Gastrocnemius medialis (tissue), 4 donors: ENCODE data around the gene HSBP1L1. TPM values are rescaled to one million over a fixed set of nuclear protein-coding genes. Genes with fewer than 3 reads are reported as not detected.

Experiments used
- ATAC-seq, 2 donors: fragments of 150-250 bp; one replicate each; pipeline ENCODE4 v1.9.1; 2016
- DNase-seq, 2 donors: peaks; one replicate each; pipeline ENCODE4 v3.0.0-alpha.2; 2019
- H3K27ac ChIP-seq, 4 donors: fragments of 200-600 bp; sonication (generic); 1 replicate in 1 of 4; 2 replicates in 3 of 4; pipeline ENCODE4 v1.5.1; 2016 to 2018; ENCODE audit warnings: mild to moderate bottlenecking in 2 of 4, moderate library complexity in 1 of 4
- H3K27me3 ChIP-seq, 3 donors: fragments of 200-600 bp; sonication (generic) in 2 of 3; 1 replicate in 1 of 3; 2 replicates in 2 of 3; pipeline versions ENCODE4 v1.5.1 to v1.6.0; 2016 to 2019; ENCODE audit warnings: mild to moderate bottlenecking in 1 of 3, moderate library complexity in 1 of 3
- H3K36me3 ChIP-seq, 2 donors: fragments of 200-600 bp; sonication (generic) in 1 of 2; one replicate each; pipeline ENCODE4 v1.5.1; 2017 to 2018
- H3K4me1 ChIP-seq, 2 donors: fragments of 200-600 bp; sonication (generic) in 1 of 2; one replicate each; pipeline ENCODE4 v1.5.1; 2016 to 2017; ENCODE audit warnings: mild to moderate bottlenecking in 2 of 2
- H3K4me3 ChIP-seq, 4 donors: fragments of 200-600 bp; sonication (generic) in 3 of 4; 1 replicate in 1 of 4; 2 replicates in 3 of 4; pipeline ENCODE4 v1.5.1; 2016 to 2019; ENCODE audit warnings: mild to moderate bottlenecking in 2 of 4
- H3K9me3 ChIP-seq, 3 donors: fragments of 200-600 bp; sonication (generic) in 2 of 3; 1 replicate in 1 of 3; 2 replicates in 2 of 3; pipeline ENCODE4 v1.5.1; 2016 to 2019
- CTCF ChIP-seq, 5 experiments: fragments of 450-650 bp in 3 of 5; fragments of 200-600 bp in 2 of 5; sonication (generic) in 2 of 5; IDR thresholded peaks in 4 of 5; conservative IDR thresholded peaks in 1 of 5; 1 replicate in 4 of 5; 2 replicates in 1 of 5; pipeline ENCODE4 v1.5.1; 2016 to 2019; ENCODE audit warnings: antibody characterized with exemption in 5 of 5, mild to moderate bottlenecking in 3 of 5, moderate library complexity in 3 of 5
- POLR2A ChIP-seq, 2 donors: fragments of 450-650 bp; IDR thresholded peaks; one replicate each; pipeline ENCODE4 v1.6.1; 2017; ENCODE audit warnings: antibody characterized with exemption in 2 of 2, mild to moderate bottlenecking in 2 of 2, moderate library complexity in 2 of 2
- in situ Hi-C, 4 donors: fragments of 200-750 bp; cut with MboI; loops; one replicate each; pipeline versions ENCODE4 v1.15.0 to v1.8.0; 2017; ENCODE audit warnings: low sequenced_read_pairs in 4 of 4
- intact Hi-C: fragments of 100-400 bp; cut with DNase I; formaldehyde crosslinking; loops from one replicate; pipeline ENCODE4 v1.15.1; 2023; ENCODE audit warnings: low total_unique reads
- total RNA-seq, 4 donors: library from RNA; depleted of rRNA; stranded (reverse); fragments of >200 nt; gene quantifications; one replicate each; pipeline versions ENCODE4 v1.1.0 to v1.2.3, GENCODE V29; 2016

The HSBP1L1 gene
- total RNA-seq, 4 donors from 2014 or later, result 0.94 to 13.4 (median 6.9) TPM

GRCh38 chr18:79940126-79940813 is 24.2 kb upstream of the HSBP1L1 start:
- Histone ChIP-seq H3K27ac (peak overlapping the region; percentile 51 to 88 (median 65)), H3K27me3 (no peaks in the 10 kb centered on the region), H3K9me3 (no peaks in the 10 kb centered on the region), H3K36me3 (peaks cover 0 to 23% of the 10 kb centered on the region in 2 donors), H3K4me1 (peaks cover 37 to 61% of the 10 kb centered on the region in 2 donors), H3K4me3 (no peak overlapping the region)
- in situ Hi-C loops, result no loop called here
- ATAC-seq, result no peak
- DNase-seq, result peak in 1 of 2 donors; percentile 7
- intact Hi-C loops, result no loop called here
- TF ChIP-seq CTCF (IDR thresholded peaks at IDR 0.05 in 4 of 5, conservative IDR thresholded peaks at IDR 0.05 in 1 of 5) (no peak), POLR2A (IDR thresholded peaks at IDR 0.05) (no peak)

GRCh38 chr18:79940814-79941472 is 23.5 kb upstream of the HSBP1L1 start:
- peak overlapping the region; percentile 51 to 88 (median 65) for H3K27ac ChIP-seq
- H3K4me3 ChIP-seq, result no peak overlapping the region
- no peaks in the 10 kb centered on the region for H3K9me3 ChIP-seq
- TF ChIP-seq CTCF (IDR thresholded peaks at IDR 0.05 in 4 of 5, conservative IDR thresholded peaks at IDR 0.05 in 1 of 5), result no peak
- TF ChIP-seq POLR2A (IDR thresholded peaks at IDR 0.05), result no peak
- intact Hi-C loops, result no loop called here
- H3K4me1 ChIP-seq, result peaks cover 43 to 68% of the 10 kb centered on the region in 2 donors
- peaks cover 0 to 20% of the 10 kb centered on the region in 2 donors for H3K36me3 ChIP-seq
- no peaks in the 10 kb centered on the region for H3K27me3 ChIP-seq
- in situ Hi-C loops, result no loop called here
- peak in 1 of 2 donors; percentile 8 for DNase-seq
- no peak for ATAC-seq

- H3K4me1 ChIP-seq, result peaks cover 50 to 75% of the 10 kb centered on the region in 2 donors
- no peak overlapping the region for H3K4me3 ChIP-seq
- no peaks in the 10 kb centered on the region for H3K27me3 ChIP-seq
- H3K9me3 ChIP-seq, result no peaks in the 10 kb centered on the region
- ATAC-seq, result peak; percentile 60 to 73
- TF ChIP-seq POLR2A (IDR thresholded peaks at IDR 0.05) (no peak), CTCF (IDR thresholded peaks at IDR 0.05 in 4 of 5, conservative IDR thresholded peaks at IDR 0.05 in 1 of 5) (no peak)
- DNase-seq, result peak; percentile 56 to 70
- intact Hi-C loops, result no loop called here
- peak overlapping the region; percentile 51 to 88 (median 65) for H3K27ac ChIP-seq
- H3K36me3 ChIP-seq, result peaks cover 0 to 20% of the 10 kb centered on the region in 2 donors
- in situ Hi-C loops, result no loop called here
These were observed 22.8 kb upstream of the HSBP1L1 start for GRCh38 chr18:79941473-79942119.

GRCh38 chr18:79942211-79942610 is 22.2 kb upstream of the HSBP1L1 start:
- TF ChIP-seq CTCF (IDR thresholded peaks at IDR 0.05 in 4 of 5, conservative IDR thresholded peaks at IDR 0.05 in 1 of 5), result no peak
- no peak for TF ChIP-seq POLR2A (IDR thresholded peaks at IDR 0.05)
- Histone ChIP-seq H3K9me3 (no peaks in the 10 kb centered on the region), H3K27me3 (no peaks in the 10 kb centered on the region), H3K4me3 (no peak overlapping the region), H3K27ac (peak overlapping the region; percentile 51 to 88 (median 65)), H3K36me3 (peaks cover 0 to 19% of the 10 kb centered on the region in 2 donors), H3K4me1 (peaks cover 56 to 81% of the 10 kb centered on the region in 2 donors)
- no peak for ATAC-seq
- in situ Hi-C loops (no loop called here), intact Hi-C loops (no loop called here)
- DNase-seq, result no peak
